Chondrocyte (in vitro differentiated cells): ENCODE results near the gene ADCY7. TPM values are rescaled to one million over a fixed set of nuclear protein-coding genes. Genes with fewer than 3 reads are reported as not detected.

Experiments used
- DNase-seq: peaks from one replicate; pipeline ENCODE4 v3.0.0; 2021; ENCODE audit warnings: mixed read lengths, low spot score
- H3K27ac Mint-ChIP-seq: one replicate; pipeline ENCODE4 v1.8.0; 2021; ENCODE audit warnings: mild to moderate bottlenecking, moderate library complexity, mixed read lengths; ENCODE audit not compliant: unreplicated experiment
- H3K27me3 Mint-ChIP-seq: 2 replicates; pipeline ENCODE4 v1.8.0; 2021; ENCODE audit warnings: low read depth, mixed read lengths
- H3K36me3 Mint-ChIP-seq: 2 replicates; pipeline ENCODE4 v1.8.0; 2021; ENCODE audit warnings: low read depth, mixed read lengths
- H3K4me1 Mint-ChIP-seq: 2 replicates; pipeline ENCODE4 v1.8.0; 2021; ENCODE audit warnings: low read depth, mild to moderate bottlenecking, mixed read lengths
- H3K4me3 Mint-ChIP-seq: one replicate; pipeline ENCODE4 v1.8.0; 2021; ENCODE audit warnings: mild to moderate bottlenecking, moderate library complexity, mixed read lengths; ENCODE audit not compliant: unreplicated experiment
- H3K9me3 Mint-ChIP-seq: 2 replicates; pipeline ENCODE4 v1.8.0; 2021; ENCODE audit warnings: low read depth, mixed read lengths
- CTCF ChIP-seq: fragments of 200-600 bp; sonication (generic); IDR thresholded peaks from 2 replicates; pipeline ENCODE4 v1.5.0; 2021; ENCODE audit warnings: antibody characterized with exemption, mild to moderate bottlenecking, moderate library complexity
- microRNA-seq: library from miRNA; unstranded; fragments of <30 nt; microRNA quantifications from one replicate; pipeline ENCODE4 v1.2.0, GENCODE V29; 2020; ENCODE audit warnings: borderline number of aligned reads
- total RNA-seq: library from RNA; stranded (reverse); gene quantifications from 3 replicates; pipeline ENCODE4 v1.2.1, GENCODE V29; 2021

The ADCY7 gene
- total RNA-seq, 1 donor from 2014 or later = 9.1 TPM

GRCh38 chr16:50363656-50364055, 97.3 kb downstream of the ADCY7 start:
- peaks cover 7% of the 10 kb centered on the region for H3K36me3 Mint-ChIP-seq

GRCh38 chr16:50365791-50366575, 99.6 kb downstream of the ADCY7 start:
- H3K9me3 Mint-ChIP-seq = no peaks in the 10 kb centered on the region
- H3K4me3 Mint-ChIP-seq = no peak overlapping the region
- no peaks in the 10 kb centered on the region for H3K27me3 Mint-ChIP-seq
- no peak for TF ChIP-seq CTCF
- no peak for DNase-seq
- H3K4me1 Mint-ChIP-seq = peaks cover 45% of the 10 kb centered on the region
- H3K27ac Mint-ChIP-seq = no peak overlapping the region
- peaks cover 7% of the 10 kb centered on the region for H3K36me3 Mint-ChIP-seq

More at GRCh38 chr16:50363656-50364055, 97.3 kb downstream of the ADCY7 start:
- no peak for DNase-seq
- TF ChIP-seq CTCF = no peak
- peaks cover 39% of the 10 kb centered on the region for H3K4me1 Mint-ChIP-seq
- H3K27ac Mint-ChIP-seq = no peak overlapping the region
- H3K4me3 Mint-ChIP-seq = no peak overlapping the region
- H3K27me3 Mint-ChIP-seq = no peaks in the 10 kb centered on the region
- no peaks in the 10 kb centered on the region for H3K9me3 Mint-ChIP-seq

Small RNA genes lying within 50 kb of the gene (microRNA-seq; reads per million reads assigned to microRNA genes)
- gene MIR6771 = not detected

Other genes with a start within 250 kb of the ADCY7 start
- gene CNEP1R1, start 241.3 kb upstream of the ADCY7 start, total RNA-seq = 23.8 to 28.1 TPM (median 25.7 TPM) in 3 replicates
- 16.0 to 19.8 TPM (median 17.3 TPM) in 3 replicates for gene HEATR3, start 200.6 kb upstream of the ADCY7 start, total RNA-seq
- 8.4 to 9.8 TPM (median 9.2 TPM) in 3 replicates for gene TENT4B, start 113.2 kb upstream of the ADCY7 start, total RNA-seq
- 47.6 to 59.4 TPM (median 52.7 TPM) in 3 replicates for gene BRD7, start 102.4 kb downstream of the ADCY7 start, total RNA-seq